ENCODE results near the gene LSAMP.

DNA sequence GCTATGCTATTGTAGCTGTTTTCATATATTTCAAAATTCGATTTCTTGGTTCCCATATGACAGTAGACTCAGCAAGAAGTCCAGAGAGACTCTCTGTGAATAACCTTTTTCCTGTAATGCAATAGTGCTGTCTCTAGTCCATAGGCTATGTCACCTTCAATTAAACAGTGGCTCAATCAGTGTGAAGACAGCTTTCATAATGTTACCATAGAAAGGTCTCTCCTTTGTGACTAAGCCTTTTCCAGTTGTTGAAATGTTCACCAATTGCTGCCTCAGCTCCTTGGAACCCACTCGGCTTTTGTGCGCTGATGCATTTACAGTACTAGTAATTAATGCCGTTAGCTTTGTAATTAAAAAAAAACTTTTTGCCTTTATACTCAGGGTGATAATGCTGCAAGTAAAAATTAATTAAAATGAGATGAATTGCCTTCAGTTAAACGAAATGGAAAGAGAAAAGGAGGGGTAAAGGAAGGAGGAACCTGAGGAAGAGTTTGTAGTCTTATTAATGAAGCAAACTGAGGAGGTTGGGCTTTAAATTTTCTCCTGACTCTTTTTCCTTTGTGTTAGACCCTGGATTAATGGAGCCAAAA is 214.8 kb downstream of the LSAMP start:
- TF ChIP-seq CTCF (IDR thresholded peaks at IDR 0.05; ENCODE audit: insufficient read depth, low read depth, low read length) (no peak), EZH2 (IDR thresholded peaks at IDR 0.05; ENCODE audit: insufficient read depth, low read length) (no peak)

Data from astrocyte (in vitro differentiated cells and primary cell).